Measurements from ENCODE around the gene NR2C2. TPM values are rescaled to one million over a fixed set of nuclear protein-coding genes. Genes with fewer than 3 reads are reported as not detected.

The NR2C2 gene
- total and polyA plus RNA-seq, 8 donors: 37.7 to 65.4 (median 55.8) TPM

GRCh38 chr3:15074500-15074899, 127.1 kb downstream of the NR2C2 start:
- DNase-seq (no peak), ATAC-seq (no peak)
- intact Hi-C loops (cut with DNase I): no loop called here
- H3K4me3 ChIP-seq: no peak overlapping the region
- H3K27me3 ChIP-seq: no peaks in the 10 kb centered on the region
- H3K27ac ChIP-seq: no peak overlapping the region
- H3K36me3 ChIP-seq: peaks cover 3 to 95% of the 10 kb centered on the region in 2 donors
- no peaks in the 10 kb centered on the region for H3K9me3 ChIP-seq
- no peak for TF ChIP-seq CTCF (IDR thresholded peaks at IDR 0.05)
- peaks cover 0 to 7% of the 10 kb centered on the region in 2 donors for H3K4me1 ChIP-seq

- H3K4me3 ChIP-seq: no peak overlapping the region
- H3K27me3 ChIP-seq: no peaks in the 10 kb centered on the region
- no peak for TF ChIP-seq CTCF (IDR thresholded peaks at IDR 0.05)
- intact Hi-C loops (cut with DNase I): no loop called here
- H3K9me3 ChIP-seq: no peaks in the 10 kb centered on the region
- H3K4me1 ChIP-seq: peaks cover 4 to 35% of the 10 kb centered on the region in 2 donors
- no peak overlapping the region for H3K27ac ChIP-seq
- ATAC-seq (no peak), DNase-seq (no peak)
- H3K36me3 ChIP-seq: peaks cover 6 to 99% of the 10 kb centered on the region in 2 donors
Observed at GRCh38 chr3:15079091-15079490, 131.7 kb downstream of the NR2C2 start.

- Histone ChIP-seq H3K9me3 (no peaks in the 10 kb centered on the region), H3K27ac (peak overlapping the region; percentile 74), H3K36me3 (peaks cover 3 to 99% of the 10 kb centered on the region in 2 donors), H3K4me3 (no peak overlapping the region), H3K4me1 (peaks cover 4 to 29% of the 10 kb centered on the region in 2 donors), H3K27me3 (no peaks in the 10 kb centered on the region)
- ATAC-seq: peak; percentile 94
- peak in 1 of 2 donors; percentile 14 for TF ChIP-seq CTCF (IDR thresholded peaks at IDR 0.05)
- peak in 1 of 4 donors; percentile 79 for DNase-seq
- intact Hi-C loops (cut with DNase I): no loop called here
Observed at GRCh38 chr3:15081960-15082664, 134.7 kb downstream of the NR2C2 start.

- Histone ChIP-seq H3K27ac (peak overlapping the region; percentile 74), H3K4me1 (peaks cover 4 to 29% of the 10 kb centered on the region in 2 donors), H3K36me3 (peaks cover 3 to 99% of the 10 kb centered on the region in 2 donors), H3K27me3 (no peaks in the 10 kb centered on the region), H3K4me3 (no peak overlapping the region), H3K9me3 (no peaks in the 10 kb centered on the region)
- DNase-seq: no peak
- ATAC-seq: no peak
- intact Hi-C loops (cut with DNase I): no loop called here
- TF ChIP-seq CTCF (IDR thresholded peaks at IDR 0.05): no peak
Observed at GRCh38 chr3:15083252-15083651, 135.9 kb downstream of the NR2C2 start.

GRCh38 chr3:15086263-15086662, 138.9 kb downstream of the NR2C2 start:
- Histone ChIP-seq H3K36me3 (peaks cover 0 to 94% of the 10 kb centered on the region in 2 donors), H3K27me3 (no peaks in the 10 kb centered on the region), H3K27ac (no peak overlapping the region), H3K4me1 (peaks cover 4 to 26% of the 10 kb centered on the region in 2 donors), H3K9me3 (no peaks in the 10 kb centered on the region), H3K4me3 (no peak overlapping the region)
- DNase-seq: no peak
- no peak for ATAC-seq
- intact Hi-C loops (cut with DNase I): no loop called here
- TF ChIP-seq CTCF (IDR thresholded peaks at IDR 0.05): no peak
